HG03280 (cell line): ENCODE measurements around the gene CYBC1.
"Not testable (repeated sequence)": the region's sequence is repeated elsewhere in the genome, so short reads cannot be mapped to it uniquely, and the experiment has no call there.

Experiments used
- ATAC-seq: cut with Tn5 transposase; IDR thresholded peaks from one replicate; pipeline ENCODE4 v1.9.1; 2021; ENCODE audit warnings: mild to moderate bottlenecking, moderate library complexity; ENCODE audit not compliant: unreplicated experiment

Gene CYBC1

DNA sequence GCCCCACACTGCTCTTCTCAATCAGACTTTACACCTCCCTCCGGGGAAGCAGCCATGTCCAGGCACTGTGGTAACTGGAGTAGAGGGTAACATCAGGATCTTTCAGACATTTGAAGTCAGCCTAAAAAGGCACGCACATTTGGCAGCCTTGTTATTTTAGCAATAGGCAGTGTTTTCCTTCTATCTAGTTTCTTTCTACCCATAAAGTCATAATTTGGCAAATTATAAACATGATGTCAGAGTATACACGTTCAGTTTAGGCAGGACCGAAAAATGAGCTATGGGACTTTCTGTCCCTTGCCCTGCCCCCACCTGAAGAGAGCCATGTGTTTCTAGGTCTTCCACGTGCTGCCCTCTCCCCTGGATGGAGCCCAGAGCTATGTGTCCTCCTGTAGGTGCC, 29.1 kb upstream of the CYBC1 start:
- ATAC-seq, result no peak

DNA sequence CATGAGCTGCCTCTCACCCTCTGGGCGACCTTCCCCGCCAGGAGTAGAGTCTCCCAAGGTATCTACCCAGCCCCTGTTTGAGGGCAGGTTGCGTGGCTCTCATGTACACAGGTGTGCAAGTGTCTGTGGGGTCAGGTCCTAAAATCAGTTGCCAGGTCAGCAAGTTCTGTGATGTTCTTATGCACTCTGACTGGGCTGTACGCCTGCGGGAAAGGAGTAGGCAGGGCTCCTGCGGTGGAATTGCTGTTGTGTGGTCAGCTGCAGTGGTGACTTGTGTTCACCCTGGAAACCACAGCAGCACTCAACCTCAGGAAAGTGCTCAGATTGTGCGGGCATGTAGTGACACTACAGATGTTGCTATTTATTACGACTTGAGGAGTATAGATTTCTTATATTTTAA, 27.4 kb upstream of the CYBC1 start:
- no peak for ATAC-seq

DNA sequence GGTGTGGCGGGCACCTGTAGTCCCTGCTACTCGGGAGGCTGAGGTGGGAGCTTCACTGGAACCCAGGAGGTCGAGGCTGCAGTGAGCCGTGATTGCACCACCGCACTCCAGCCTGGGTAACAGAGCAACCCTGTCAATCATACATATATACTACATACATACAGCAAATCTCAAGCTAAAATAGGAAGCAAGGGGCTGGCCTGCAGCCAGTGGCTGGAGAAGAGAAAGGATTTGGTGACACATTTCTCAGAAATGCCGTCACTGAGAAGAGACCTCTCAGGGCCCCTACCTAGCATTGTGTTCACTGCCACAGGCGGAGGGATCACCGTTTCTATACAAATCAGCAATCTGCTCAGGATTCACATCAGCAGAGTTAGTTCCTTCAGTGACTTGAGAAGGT, 24.9 kb upstream of the CYBC1 start:
- ATAC-seq, result no peak

DNA sequence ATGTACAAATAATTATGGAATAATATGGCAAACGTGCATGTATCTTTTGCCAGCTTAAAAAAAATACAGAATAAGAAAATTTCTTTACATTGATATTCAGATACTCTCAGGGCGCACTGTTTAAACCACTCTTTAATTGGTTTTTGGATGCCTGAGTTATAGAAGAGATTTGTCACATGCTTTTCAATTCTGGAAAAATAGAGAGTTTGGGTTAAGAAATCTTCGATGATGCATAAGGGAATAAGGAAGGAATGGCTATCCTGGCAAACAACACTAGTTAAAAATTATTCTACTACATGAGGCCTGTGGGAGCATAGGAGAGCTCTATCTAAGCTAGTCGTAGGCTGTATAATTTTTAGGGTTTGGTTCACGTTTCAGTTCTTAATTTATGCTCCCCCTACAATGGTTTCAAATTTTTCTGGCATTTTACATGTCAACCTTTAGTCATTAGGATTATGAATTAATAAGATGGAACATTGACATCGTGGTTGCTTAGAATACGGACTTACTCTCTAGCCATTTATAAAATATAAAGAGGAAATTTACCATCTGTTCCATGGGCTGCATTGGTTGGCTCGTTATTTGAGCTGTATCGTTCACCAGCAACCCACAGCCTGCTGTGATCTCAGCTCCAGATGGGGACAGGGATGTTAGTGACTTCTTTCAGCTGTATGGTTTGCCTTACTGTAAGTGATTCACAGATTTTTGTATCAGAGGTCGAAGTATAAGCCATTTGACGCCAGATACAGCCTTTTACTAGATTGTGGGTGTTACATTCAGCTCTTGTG, 23.9 kb upstream of the CYBC1 start:
- ATAC-seq, result no peak

DNA sequence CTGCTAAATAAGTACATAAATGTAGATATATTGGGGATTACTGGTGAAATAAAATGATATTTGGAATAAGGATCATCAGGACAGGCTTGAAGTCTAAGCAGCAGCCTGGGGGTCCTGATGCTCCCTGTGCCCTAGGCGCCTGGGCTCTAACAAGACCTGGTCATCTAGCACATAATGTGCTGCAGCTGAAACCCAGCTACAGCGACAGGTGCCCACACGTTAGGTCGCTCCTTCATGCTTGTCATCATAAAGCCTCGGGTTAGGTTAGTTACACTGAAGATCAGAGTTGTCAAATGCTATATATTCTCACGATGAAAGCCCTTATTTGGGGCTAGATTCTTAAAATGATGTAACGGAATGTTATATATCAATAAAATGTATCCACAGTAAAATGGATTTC, 19.5 kb upstream of the CYBC1 start:
- no peak for ATAC-seq

DNA sequence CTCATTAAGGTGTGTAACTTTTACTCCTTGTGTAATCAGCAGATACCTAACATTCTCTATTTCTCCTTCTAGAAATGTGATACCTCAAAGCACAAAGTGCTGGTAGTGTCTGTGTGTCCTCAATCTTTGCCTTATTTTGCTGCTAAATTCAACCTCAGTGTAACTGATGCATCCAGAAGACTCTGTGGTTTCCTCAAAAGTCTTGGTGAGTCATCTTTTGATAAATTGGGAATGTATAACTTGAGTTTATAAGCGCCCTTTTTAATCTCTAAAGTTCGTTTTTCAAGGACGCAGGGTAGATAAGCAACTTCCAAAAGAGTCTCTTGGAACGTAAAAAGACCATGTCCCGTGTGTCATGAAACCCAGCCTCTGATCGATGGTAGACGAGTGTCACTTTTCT, 18.1 kb upstream of the CYBC1 start:
- ATAC-seq, result no peak

DNA sequence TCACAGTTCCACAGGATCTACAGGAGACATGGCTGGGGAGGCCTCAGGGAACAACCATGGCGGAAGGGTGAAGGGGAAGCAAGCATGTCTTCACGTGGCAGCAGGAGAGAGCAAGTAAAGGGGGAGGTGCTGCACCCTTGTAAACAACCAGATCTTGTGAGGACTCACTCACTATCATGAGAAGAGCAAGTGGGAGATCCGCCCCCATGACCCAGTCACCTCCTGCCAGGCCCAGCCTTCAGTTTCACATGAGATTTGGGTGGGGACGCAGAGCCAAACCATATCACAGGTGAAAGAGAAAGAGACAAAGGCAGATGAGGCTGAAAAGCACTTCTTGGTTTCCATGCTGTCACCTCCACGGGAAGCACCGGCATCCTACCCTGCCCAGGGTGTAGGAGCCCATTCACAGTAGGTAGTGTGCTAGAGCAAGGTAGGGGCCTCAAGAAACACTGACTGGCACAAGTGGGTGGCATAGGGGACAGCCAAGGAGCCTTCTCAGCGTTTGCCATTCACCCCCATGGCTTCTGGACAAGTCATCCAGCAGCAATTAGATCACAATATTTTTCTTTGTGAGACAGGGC, 14.6 kb upstream of the CYBC1 start:
- no peak for ATAC-seq

DNA sequence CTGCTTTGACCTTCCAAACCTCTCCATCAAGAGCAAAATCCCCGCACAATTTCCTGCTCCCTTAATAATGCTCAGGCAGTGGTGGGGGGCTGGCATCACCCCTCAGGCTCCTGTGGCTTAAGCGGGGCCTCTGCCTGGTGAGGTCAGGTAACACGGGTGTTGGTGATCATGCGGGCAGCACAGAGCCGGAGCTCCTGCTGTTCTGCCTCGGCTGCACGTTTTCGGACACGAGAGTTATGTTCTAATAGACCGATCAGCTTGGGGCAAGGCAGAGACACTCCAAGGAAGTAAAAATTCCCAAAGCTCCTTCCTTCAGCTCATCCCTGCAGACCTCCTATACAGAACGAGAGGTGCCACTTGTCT, 14.0 kb upstream of the CYBC1 start:
- ATAC-seq, result no peak

DNA sequence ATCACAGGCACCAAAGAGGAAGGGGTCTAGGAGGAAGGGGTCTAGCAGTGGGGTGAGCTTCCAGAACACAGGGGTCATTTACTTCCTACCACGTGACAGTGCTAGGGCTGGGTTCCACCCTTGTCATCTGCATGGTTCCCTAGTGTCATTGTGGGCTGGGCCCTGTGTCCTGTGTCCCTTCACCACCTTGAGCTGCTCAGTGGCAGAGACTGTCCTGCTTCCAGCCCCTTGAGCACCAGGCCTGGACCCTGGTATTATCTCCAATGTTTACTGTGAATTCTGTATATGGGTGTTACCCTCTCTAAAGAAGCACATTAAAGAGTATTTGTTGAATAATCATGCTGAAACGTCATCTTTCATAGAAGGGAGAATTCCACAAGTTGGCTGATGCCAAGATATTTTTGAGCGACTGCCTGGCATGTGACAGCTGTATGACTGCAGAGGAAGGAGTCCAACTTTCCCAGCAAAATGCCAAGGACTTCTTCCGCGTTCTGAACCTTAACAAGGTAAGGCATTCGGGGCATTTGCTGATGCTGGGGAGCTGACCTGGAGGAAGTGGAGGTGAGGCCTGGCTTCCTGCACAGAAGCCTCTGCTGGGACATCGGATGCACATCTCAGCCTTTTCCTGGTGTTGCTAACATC, 13.5 kb upstream of the CYBC1 start:
- ATAC-seq, result no peak

DNA sequence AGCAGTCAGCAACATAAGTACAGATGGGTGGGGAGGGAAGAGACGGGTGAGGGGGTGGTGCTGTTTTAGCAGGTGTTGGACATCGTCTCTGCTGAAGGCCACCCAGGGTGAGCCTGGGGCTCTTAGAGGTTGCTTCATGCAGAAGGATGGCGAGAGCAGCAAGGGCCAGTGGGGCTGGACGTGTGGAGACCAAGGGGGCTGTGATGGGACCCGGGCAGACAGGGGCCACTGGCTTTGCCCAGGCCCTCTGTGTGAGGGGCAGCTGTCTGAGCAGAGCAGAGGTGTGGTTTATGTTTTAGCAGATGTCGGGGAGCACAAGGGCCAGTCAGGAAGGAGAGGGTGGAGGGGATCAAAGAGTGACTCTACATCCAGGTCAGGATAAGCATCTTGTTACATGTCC, 12.8 kb upstream of the CYBC1 start:
- ATAC-seq, result no peak

DNA sequence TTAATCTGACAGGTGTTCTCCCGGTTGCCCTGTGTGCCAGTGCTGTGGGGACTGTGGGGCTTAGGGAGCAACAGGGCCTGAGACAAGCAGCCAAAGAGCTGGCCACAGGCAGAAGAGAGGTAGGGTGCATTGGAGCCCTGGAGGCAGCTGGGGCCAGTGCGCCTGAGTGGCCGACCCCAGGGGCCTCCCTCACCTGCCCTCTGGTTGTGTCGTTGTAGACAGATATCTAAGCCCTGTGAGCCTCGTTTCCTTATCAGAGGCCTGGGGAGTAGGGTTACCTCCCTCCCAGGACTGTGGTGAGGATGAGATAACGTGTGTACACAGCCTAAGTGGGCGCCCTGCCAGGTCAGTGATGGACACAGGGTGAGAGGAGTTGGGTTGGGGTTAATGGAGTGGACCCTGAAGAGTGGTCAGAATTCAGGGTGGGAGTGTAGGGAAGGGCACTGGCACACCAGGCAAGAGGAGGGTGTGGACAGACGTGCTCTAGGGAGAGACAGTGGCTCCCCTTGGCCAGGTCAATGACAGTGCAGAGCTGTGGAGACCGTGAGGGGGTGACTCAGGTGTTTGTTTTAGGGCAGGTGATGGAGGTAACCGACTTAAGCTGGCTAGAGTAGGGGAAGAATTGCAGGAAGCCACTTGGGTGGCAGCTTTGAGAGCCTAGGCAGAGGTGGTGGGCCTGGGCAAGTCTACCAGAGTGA, 11.4 kb upstream of the CYBC1 start:
- no peak for ATAC-seq

DNA sequence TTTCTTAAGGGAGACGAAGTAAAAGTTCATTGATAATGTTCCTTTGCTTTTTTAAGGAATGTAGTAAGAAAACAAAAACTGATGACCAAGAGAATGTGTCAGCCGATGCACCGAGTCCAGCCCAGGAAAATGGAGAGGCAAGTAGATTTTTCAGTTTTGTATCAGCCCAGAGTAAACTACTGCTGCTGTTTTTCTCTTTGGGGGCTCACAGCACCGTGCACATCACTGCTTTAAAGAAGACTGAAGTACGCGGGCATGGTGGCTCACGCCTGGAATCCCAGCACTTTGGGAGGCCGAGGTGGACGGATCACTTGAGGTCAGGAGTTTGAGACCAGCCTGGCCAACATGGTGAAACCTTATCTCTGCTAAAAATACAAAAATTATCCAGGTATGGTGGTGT, 9.4 kb upstream of the CYBC1 start:
- ATAC-seq, result not testable (repeated sequence)

DNA sequence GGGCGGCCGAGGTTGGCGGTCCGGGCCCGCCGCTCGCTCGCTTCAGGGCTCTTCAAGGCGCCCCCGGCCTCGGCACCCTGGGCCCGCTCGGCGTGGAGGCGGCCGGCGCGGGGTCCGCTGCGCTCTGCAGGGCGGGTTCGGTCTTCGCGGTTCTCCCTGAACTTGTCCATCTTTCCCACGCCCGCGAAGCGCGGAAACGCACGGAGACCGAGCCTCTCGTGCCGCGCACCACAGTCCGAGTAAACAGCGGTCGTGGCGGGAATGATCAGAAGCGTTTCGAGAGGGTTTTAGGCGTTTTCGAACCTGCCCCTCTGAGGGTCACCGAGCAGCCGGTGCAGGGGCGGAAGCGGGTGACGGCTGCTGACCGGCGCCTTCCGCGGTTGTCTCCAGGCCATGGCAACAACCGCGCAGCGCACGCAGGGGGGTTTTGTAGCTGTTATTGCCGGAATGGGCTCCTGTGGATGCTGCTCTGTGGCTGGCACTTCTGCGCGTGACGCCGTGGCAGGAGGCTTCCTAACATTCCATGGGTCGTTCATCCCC, 8.4 kb upstream of the CYBC1 start:
- ATAC-seq, result peak; percentile 0

DNA sequence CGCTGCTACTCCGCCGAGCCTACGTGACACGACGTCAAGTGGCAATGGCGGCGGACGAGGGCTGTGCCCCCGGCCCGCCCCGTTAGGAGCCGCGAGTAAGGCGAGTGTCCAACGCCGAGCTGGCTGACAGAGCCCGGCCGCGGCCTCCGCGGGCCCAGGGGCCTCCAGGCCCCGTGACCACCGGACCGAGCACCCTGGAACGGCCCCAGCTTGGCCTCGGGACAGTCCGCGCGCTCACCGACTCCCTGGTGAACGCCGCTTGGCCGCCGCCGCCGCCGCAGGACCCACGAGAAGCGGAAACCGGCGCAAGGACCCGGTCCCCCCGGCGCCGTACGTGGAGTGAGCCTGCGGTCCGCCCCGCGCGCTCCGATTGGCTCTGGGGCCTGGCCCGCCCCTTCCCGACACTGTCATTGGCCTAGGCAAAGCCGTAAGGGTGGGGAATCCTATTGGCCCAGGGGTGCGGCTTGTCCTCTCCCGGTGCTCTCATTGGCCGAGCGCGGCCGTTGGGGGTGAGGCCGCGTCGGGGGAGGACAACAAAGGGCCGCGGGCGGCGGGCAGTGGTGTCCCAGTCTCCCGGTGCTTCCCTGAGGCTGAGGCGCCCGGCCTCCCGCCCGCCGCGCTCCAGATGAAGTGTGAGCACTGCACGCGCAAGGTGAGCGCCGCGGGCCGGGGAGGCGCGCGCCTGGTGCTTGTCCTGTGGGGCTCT, 7.8 kb upstream of the CYBC1 start, which contains the start of gene NARF:
Gene NARF (plus strand): TSS at position 563 of the 706 bp plus-strand sequence. CDS start 63 bp downstream, at position 626.
- ATAC-seq, result peak; percentile 92

DNA sequence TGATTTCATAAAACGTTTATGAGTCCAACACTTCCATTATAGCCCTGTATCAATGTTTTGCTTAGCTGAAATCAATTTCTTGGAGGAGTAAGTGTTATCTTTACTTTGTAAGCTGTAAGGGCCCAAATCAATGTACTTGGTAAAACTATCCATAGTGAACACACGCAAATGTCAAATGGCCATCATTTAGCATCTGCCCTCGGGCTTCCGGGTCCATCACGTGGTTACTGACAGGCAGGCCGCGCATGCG, 7.3 kb upstream of the CYBC1 start:
- ATAC-seq, result no peak

DNA sequence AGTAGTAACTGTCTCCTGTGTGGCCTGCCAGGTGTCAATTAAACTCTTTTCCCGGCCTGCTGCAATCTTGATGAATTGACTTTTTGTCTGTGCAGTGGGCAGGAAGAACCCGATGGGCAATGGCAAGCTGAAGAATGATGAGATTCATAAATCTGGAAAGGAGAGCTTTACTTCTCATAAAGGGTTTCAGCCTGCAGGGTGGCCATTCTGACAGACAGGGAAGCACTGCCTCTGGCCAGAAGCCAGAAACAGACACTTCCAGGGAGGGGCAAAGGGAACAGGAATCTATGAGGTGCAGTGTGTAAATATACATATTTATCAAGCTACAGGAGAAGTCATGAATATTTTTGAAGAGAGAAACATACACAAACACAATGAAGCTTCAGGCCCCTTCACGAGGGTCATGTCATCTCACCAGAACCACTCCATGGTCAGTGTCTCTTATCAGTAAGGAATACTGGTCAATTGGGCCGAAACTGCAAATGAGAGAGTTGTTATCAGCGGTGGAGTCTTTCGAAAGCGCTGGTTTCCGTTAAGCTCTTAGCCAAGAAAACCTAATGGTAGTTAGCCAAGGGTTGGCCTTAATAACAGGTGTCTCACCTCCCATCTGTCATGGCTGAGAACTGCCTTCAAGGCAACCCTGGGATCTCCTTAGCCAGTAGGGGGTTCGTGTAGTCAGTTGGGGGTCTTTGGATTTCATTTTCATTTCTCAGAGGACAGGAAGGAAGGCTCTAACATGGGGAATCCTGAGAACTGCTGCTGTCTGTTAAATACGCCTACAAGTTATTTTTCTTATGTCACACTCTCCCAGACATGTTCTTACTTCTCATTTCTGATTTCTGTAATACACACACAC, 6.7 kb upstream of the CYBC1 start:
- no peak for ATAC-seq

DNA sequence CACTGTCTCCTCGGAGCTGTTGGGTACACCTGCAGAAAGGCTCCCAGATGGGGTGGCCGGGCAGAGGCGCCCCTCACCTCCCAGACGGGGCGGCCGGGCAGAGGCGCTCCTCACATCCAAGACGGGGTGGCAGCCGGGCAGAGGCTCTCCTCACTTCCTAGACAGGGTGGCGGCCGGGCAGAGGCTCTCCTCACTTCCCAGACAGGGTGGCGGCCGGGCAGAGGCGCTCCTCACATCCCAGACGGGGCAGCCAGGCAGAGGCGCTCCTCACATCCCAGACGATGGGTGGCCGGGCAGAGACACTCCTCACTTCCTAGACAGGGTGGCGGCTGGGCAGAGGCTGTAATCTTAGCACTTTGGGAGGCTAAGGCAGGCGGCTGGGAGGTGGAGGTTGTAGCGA, 3.2 kb upstream of the CYBC1 start:
- ATAC-seq, result not testable (repeated sequence)

DNA sequence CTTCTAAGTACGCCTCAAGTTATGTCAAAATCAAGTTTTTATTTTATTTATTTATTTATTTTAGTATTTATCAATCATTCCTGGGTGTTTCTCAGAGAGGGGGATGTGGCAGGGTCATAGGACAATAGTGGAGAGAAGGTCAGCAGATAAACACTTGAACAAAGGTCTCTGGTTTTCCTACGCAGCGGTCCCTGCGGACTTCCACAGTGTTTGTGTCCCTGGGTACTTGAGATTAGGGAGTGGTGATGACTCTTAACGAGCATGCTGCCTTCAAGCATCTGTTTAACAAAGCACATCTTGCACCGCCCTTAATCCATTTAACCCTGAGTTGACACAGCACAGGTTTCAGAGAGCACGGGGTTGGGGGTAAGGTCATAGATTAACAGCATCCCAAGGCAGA, 2.6 kb upstream of the CYBC1 start:
- not testable (repeated sequence) for ATAC-seq

DNA sequence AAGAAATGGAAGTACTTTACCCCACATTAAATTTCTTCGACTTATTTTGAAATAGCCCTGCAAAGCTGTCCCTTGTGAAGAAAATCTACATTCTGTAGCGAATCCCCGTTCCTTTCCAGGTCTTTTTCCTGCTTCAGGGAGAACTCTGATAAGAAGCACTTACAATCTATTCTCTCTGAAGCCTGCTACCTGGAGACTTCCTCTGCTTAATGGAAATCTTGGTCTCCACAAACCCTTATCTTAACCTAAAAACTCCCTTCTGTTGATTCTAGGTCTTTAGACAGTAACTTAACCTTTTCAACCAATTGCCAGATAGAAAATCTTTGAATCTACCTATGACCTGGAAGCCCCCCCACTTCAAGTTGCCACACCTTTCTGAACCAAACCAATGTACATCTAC, 1.6 kb upstream of the CYBC1 start:
- ATAC-seq, result no peak

DNA sequence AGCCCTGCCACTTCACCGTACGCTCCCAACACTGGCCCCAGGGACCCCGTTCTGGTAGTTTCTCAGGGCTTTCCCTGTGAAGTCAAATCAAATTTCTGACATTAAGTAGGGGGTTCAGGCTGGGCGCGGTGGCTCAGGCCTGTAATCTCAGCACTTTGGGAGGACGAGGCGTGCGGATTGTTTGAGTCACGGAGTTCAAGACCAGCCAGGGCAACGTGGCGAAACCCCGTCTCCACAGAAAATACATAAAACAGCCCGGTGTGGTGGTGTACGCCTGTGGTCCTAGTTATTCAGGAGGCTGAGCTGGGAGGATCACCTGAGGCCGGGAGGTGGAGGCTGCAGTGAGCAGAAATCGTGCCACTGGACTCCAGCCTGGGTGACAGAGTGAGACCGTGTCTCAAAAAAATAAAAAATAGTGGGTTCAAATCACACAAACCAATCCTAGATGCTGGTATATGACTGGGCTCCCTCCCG, 632 bp downstream of the CYBC1 start:
- ATAC-seq, result no peak
